ENCODE measurements around the gene PPP1R14D. TPM values are rescaled to one million over a fixed set of nuclear protein-coding genes. Genes with fewer than 3 reads are reported as not detected.
A peak's percentile ranks its signal among the peaks of the same experiment; 100 is the strongest.

PPP1R14D gene
- total and polyA plus RNA-seq, 2 of the 8 experiments (the other 6 are each of a cell fraction or from before 2014, with no cell fraction given) = not detected

- TF ChIP-seq NRF1 (IDR thresholded peaks at IDR 0.05; ENCODE audit: low read depth, low read length) = peak; percentile 61
- TF ChIP-seq MAX (IDR thresholded peaks at IDR 0.05) = no peak; the same call in 1 of the 2 replicates
- TF ChIP-seq JUN (IDR thresholded peaks at IDR 0.05; ENCODE audit: low read depth, low read length) = no peak
- no peak for TF ChIP-seq GABPA (IDR thresholded peaks at IDR 0.05; ENCODE audit: borderline replicate concordance, insufficient read depth, low read length)
- no peak for TF ChIP-seq TAF1 (IDR thresholded peaks at IDR 0.05; ENCODE audit: low read depth, low read length)
- TF ChIP-seq BACH1 (IDR thresholded peaks at IDR 0.05; ENCODE audit: low read length) = no peak
- no peak for TF ChIP-seq ZNF274 (IDR thresholded peaks at IDR 0.05; ENCODE audit: borderline replicate concordance, extremely low read depth, low read length)
- TF ChIP-seq CTBP2 (IDR thresholded peaks at IDR 0.05; ENCODE audit: borderline replicate concordance, insufficient read depth, insufficient read length, low read length) = no peak
- TF ChIP-seq SRF (IDR thresholded peaks at IDR 0.05; ENCODE audit: low read depth, low read length) = no peak
- peak; percentile 95 for TF ChIP-seq SIX5 (IDR thresholded peaks at IDR 0.05; ENCODE audit: low read depth, low read length)
- TF ChIP-seq CHD2 (IDR thresholded peaks at IDR 0.05; ENCODE audit: low read length) = no peak; the same call in 1 of the 2 replicates
- TF ChIP-seq TCF12 (IDR thresholded peaks at IDR 0.05; ENCODE audit: low read depth, low read length) = no peak
- no peak for TF ChIP-seq CBX8 (IDR thresholded peaks at IDR 0.05; ENCODE audit: borderline replicate concordance, low read depth, low read length)
- no peak for TF ChIP-seq CEBPB (IDR thresholded peaks at IDR 0.05; ENCODE audit: low read depth, low read length)
- no peak for TF ChIP-seq CBX5 (IDR thresholded peaks at IDR 0.05; ENCODE audit: low read depth, low read length)
- TF ChIP-seq EGR1 (IDR thresholded peaks at IDR 0.05; ENCODE audit: borderline replicate concordance, low read depth, low read length) = no peak; the same call in 1 of the 2 replicates
- TF ChIP-seq EP300 (IDR thresholded peaks at IDR 0.05; ENCODE audit: borderline replicate concordance in 1 of 2, low read depth in 2 of 2, low read length in 2 of 2) = no peak
- TF ChIP-seq FOSL1 (IDR thresholded peaks at IDR 0.05; ENCODE audit: insufficient read depth, low read depth, low read length) = no peak
- TF ChIP-seq CHD1 (IDR thresholded peaks at IDR 0.05; ENCODE audit: low read depth, low read length) = no peak
- no peak for TF ChIP-seq RFX5 (IDR thresholded peaks at IDR 0.05; ENCODE audit: borderline replicate concordance, low read depth, low read length)
- no peak for TF ChIP-seq BCL11A (IDR thresholded peaks at IDR 0.05; ENCODE audit: low read depth in 2 of 2, low read length in 2 of 2)
- TF ChIP-seq SP2 (IDR thresholded peaks at IDR 0.05; ENCODE audit: low read length) = no peak
- no peak for TF ChIP-seq E2F6 (IDR thresholded peaks at IDR 0.05)
- peak; percentile 81 for TF ChIP-seq ASH2L (IDR thresholded peaks at IDR 0.05; ENCODE audit: low read length)
- TF ChIP-seq YY1 (IDR thresholded peaks at IDR 0.05; ENCODE audit: low read depth, low read length) = peak; percentile 61
Observed at GRCh38 chr15:40807028-40807887, 21.2 kb downstream of the PPP1R14D start, which contains the start of the genes DNAJC17 and ZFYVE19 (continued).
